ENCODE results near the gene GSTM1.

GSTM1 gene

GRCh38 chr1:109687641-109688499 is at the start of gene GSTM1:
Gene GSTM1, plus strand, starts transcription at chr1:109687817. Its CDS starts 57 bp downstream, at chr1:109687874.
- Histone ChIP-seq H2AFZ (ENCODE audit: low read depth) (no peak within 1 kb of the TSS), H3K9ac (no peak within 1 kb of the TSS), H4K20me1 (ENCODE audit: insufficient read depth) (no peaks in the 10 kb centered on the region), H3K4me1 (ENCODE audit: low read depth, poor library complexity, severe bottlenecking) (no peaks in the 10 kb centered on the region), H3K36me3 (ENCODE audit: insufficient read depth) (no peaks in the 10 kb centered on the region), H3K27me3 (ENCODE audit: insufficient read depth, low read depth) (no peaks in the 10 kb centered on the region), H3K4me2 (no peak within 1 kb of the TSS), H3K27ac (no peak within 1 kb of the TSS), H3K79me2 (ENCODE audit: insufficient read depth, low read depth) (no peaks in the 10 kb centered on the region), H3K4me3 (IDR thresholded peaks at IDR 0.05; ENCODE audit: insufficient read depth, low read depth, low read length) (no peak within 1 kb of the TSS)
- TF ChIP-seq, protein P1, sequence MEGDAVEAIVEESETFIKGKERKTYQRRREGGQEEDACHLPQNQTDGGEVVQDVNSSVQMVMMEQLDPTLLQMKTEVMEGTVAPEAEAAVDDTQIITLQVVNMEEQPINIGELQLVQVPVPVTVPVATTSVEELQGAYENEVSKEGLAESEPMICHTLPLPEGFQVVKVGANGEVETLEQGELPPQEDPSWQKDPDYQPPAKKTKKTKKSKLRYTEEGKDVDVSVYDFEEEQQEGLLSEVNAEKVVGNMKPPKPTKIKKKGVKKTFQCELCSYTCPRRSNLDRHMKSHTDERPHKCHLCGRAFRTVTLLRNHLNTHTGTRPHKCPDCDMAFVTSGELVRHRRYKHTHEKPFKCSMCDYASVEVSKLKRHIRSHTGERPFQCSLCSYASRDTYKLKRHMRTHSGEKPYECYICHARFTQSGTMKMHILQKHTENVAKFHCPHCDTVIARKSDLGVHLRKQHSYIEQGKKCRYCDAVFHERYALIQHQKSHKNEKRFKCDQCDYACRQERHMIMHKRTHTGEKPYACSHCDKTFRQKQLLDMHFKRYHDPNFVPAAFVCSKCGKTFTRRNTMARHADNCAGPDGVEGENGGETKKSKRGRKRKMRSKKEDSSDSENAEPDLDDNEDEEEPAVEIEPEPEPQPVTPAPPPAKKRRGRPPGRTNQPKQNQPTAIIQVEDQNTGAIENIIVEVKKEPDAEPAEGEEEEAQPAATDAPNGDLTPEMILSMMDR (conservative IDR thresholded peaks at IDR 0.05; ENCODE audit: low read depth, low read length), result no peak

DNA sequence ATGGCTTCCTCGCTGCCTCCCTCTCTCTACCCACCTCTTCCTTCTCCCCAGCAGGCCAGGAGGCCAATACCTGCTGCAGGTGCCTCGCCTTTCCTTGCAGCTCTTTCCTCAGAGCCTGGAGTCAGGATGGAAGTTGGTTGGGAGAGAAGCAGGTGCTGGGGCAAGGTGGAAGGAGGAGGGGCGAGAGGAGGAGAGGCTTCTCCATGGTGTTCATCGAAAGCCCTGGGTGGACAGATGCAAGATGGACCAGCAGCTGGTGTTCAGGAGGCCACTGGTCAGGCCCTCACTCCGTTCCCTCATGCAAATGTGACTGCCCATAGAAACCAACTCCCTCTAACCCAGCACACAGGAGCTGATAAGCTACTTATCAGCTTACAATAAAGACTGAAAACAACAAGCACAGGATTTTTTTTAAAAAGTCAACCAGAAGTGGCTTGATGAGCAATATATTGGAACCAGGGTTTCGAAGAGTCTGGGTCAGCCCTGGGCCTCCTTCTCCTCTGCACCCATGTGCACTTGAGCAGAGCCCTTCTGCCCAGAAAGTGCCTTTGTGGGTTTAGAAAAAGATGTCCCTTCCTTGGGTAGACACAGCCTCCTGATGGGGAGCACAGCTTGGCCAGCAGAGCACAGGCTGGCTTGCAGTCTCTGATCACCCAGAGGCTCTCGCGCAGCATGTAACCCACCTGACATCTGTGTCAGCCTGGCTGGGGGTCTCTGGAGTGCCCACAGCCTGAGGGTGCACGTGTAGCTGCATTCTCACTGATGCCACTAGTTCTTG is 48.4 kb upstream of the GSTM1 start:
- H3K27ac ChIP-seq, result no peak overlapping the region
- no peak overlapping the region for H3K4me2 ChIP-seq
- H3K36me3 ChIP-seq (ENCODE audit: insufficient read depth), result no peaks in the 10 kb centered on the region
- no peaks in the 10 kb centered on the region for H3K27me3 ChIP-seq (ENCODE audit: insufficient read depth, low read depth)
- peaks cover 38% of the 10 kb centered on the region for H3K4me1 ChIP-seq (ENCODE audit: low read depth, poor library complexity, severe bottlenecking)
- no peak overlapping the region for H2AFZ ChIP-seq (ENCODE audit: low read depth)
- no peak overlapping the region for H3K4me3 ChIP-seq (IDR thresholded peaks at IDR 0.05; ENCODE audit: insufficient read depth, low read depth, low read length)
- no peaks in the 10 kb centered on the region for H4K20me1 ChIP-seq (ENCODE audit: insufficient read depth)
- no peak overlapping the region for H3K9ac ChIP-seq
- TF ChIP-seq, protein P1 (conservative IDR thresholded peaks at IDR 0.05; ENCODE audit: low read depth, low read length), result no peak
- H3K79me2 ChIP-seq (ENCODE audit: insufficient read depth, low read depth), result no peaks in the 10 kb centered on the region

DNA sequence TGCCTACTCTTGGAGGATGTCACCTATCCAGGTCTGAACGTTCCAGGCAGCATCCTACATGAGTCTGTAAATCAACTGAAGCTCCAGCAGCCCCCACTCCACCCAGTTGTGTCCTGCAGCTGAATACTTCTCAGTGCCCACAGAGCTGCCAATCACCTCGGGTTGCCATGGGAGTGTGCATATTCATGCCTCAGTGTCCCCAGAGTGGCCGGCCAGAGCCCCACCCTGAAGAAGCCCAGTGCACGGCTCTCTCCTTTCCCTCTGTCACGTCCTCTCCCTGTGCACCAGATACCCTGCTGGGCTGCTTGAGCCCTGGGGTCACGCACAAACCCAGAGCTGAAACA is 47.8 kb upstream of the GSTM1 start:
- Histone ChIP-seq H3K4me1 (ENCODE audit: low read depth, poor library complexity, severe bottlenecking) (peaks cover 33% of the 10 kb centered on the region), H3K79me2 (ENCODE audit: insufficient read depth, low read depth) (no peaks in the 10 kb centered on the region), H3K9ac (no peak overlapping the region), H3K4me2 (no peak overlapping the region), H3K36me3 (ENCODE audit: insufficient read depth) (no peaks in the 10 kb centered on the region), H3K4me3 (IDR thresholded peaks at IDR 0.05; ENCODE audit: insufficient read depth, low read depth, low read length) (no peak overlapping the region), H2AFZ (ENCODE audit: low read depth) (no peak overlapping the region), H4K20me1 (ENCODE audit: insufficient read depth) (no peaks in the 10 kb centered on the region), H3K27me3 (ENCODE audit: insufficient read depth, low read depth) (no peaks in the 10 kb centered on the region), H3K27ac (no peak overlapping the region)
- TF ChIP-seq, protein P1 (conservative IDR thresholded peaks at IDR 0.05; ENCODE audit: low read depth, low read length), result no peak

DNA sequence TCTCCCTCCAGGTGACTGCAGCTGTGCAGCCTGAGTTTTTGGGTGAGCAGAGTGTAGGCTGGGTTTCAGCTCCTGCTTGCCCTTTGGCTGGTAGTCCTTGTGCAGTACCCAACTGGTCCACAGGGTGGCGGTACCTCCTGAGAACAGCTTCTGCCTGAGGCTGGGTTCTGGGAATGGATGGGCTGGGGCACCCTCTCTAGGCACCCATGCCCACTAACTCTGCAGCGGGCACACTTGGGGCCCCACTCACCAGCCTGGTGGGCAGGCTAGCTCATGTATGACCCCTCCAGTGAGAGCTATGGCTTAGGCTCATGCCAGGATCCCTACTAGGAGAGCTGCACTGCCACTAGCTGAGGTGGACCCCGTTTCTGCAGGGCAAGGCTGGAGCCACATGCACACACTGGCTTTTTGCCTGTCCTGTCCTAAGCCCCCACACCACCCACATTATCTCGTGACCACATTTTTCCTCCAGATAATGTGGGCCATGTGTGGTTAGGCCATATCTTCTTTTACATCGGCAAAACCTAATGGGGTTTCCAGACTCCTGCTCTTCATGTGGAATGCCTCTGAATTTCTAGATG is 47.2 kb upstream of the GSTM1 start:
- no peak overlapping the region for H3K9ac ChIP-seq
- H3K4me1 ChIP-seq (ENCODE audit: low read depth, poor library complexity, severe bottlenecking), result peaks cover 27% of the 10 kb centered on the region
- H3K4me2 ChIP-seq, result no peak overlapping the region
- no peak overlapping the region for H3K4me3 ChIP-seq (IDR thresholded peaks at IDR 0.05; ENCODE audit: insufficient read depth, low read depth, low read length)
- H2AFZ ChIP-seq (ENCODE audit: low read depth), result no peak overlapping the region
- H3K79me2 ChIP-seq (ENCODE audit: insufficient read depth, low read depth), result no peaks in the 10 kb centered on the region
- TF ChIP-seq, protein P1 (conservative IDR thresholded peaks at IDR 0.05; ENCODE audit: low read depth, low read length), result peak; percentile 99
- no peak overlapping the region for H3K27ac ChIP-seq
- H3K27me3 ChIP-seq (ENCODE audit: insufficient read depth, low read depth), result no peaks in the 10 kb centered on the region
- no peaks in the 10 kb centered on the region for H4K20me1 ChIP-seq (ENCODE audit: insufficient read depth)
- no peaks in the 10 kb centered on the region for H3K36me3 ChIP-seq (ENCODE audit: insufficient read depth)
